GM21825 (cell line): ENCODE data around the gene TMEM232.

Source experiments
- ATAC-seq: cut with Tn5 transposase; IDR thresholded peaks from one replicate; pipeline ENCODE4 v1.9.1; 2021; ENCODE audit warnings: mild to moderate bottlenecking, moderate library complexity; ENCODE audit not compliant: unreplicated experiment

The TMEM232 gene

GRCh38 chr5:110439296-110439695 lies 287.2 kb downstream of the TMEM232 start:
- no peak for ATAC-seq

DNA sequence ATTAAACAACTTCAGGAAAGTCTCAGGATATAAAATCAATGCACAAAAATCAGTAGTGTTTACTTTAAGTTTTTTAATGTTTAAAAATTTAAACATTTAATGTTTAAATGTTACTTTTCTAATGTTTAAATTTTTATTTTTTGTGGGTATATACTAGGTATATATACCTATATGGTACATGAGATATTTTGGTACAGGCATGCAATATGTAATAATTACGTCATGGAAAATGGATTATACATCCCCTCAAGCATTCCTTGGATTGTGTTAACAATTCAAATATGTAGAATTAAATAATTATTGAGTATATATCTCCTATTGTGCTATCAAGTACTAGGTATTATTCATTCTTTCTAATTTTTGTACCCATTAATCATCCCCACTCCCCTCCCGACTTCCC lies 291.3 kb downstream of the TMEM232 start:
- ATAC-seq = no peak

GRCh38 chr5:110431603-110432002 lies 294.9 kb downstream of the TMEM232 start:
- ATAC-seq = no peak

- no peak for ATAC-seq
Measured at GRCh38 chr5:110414360-110414759, 312.1 kb downstream of the TMEM232 start.

- ATAC-seq = no peak
Measured at GRCh38 chr5:110413856-110414255, 312.6 kb downstream of the TMEM232 start.

DNA sequence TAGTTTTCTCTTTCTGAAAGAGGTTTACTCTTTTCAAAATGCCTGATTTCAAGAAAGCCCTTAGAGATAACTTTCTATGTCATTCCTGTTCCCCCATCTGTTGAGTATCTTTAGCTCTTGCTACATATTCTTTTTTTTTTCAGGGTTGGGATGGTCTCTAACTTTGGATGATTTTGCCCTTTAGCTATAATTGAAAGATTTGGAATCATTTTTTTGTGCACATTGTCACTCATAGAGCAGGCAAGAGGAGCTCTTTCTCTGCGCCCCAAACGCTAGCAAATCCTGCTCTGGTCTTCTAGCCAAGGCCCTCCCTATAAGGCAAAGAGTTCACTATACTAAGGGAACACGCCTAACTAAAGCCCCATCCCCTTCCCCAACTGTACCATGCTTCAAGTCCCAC lies 316.9 kb downstream of the TMEM232 start:
- no peak for ATAC-seq

- ATAC-seq = no peak
Measured at GRCh38 chr5:110402562-110402961, 323.9 kb downstream of the TMEM232 start.

- ATAC-seq = no peak
Measured at GRCh38 chr5:110401881-110402280, 324.6 kb downstream of the TMEM232 start.

GRCh38 chr5:110398951-110399350 lies 327.5 kb downstream of the TMEM232 start:
- ATAC-seq = no peak

- no peak for ATAC-seq
Measured at GRCh38 chr5:110397281-110397680, 329.2 kb downstream of the TMEM232 start.

GRCh38 chr5:110386782-110387181 lies 339.7 kb downstream of the TMEM232 start:
- no peak for ATAC-seq

GRCh38 chr5:110383231-110383630 lies 343.2 kb downstream of the TMEM232 start:
- no peak for ATAC-seq

- ATAC-seq = no peak
Measured at GRCh38 chr5:110377943-110378342, 348.5 kb downstream of the TMEM232 start.

- ATAC-seq = no peak
Measured at GRCh38 chr5:110377361-110377760, 349.1 kb downstream of the TMEM232 start.

DNA sequence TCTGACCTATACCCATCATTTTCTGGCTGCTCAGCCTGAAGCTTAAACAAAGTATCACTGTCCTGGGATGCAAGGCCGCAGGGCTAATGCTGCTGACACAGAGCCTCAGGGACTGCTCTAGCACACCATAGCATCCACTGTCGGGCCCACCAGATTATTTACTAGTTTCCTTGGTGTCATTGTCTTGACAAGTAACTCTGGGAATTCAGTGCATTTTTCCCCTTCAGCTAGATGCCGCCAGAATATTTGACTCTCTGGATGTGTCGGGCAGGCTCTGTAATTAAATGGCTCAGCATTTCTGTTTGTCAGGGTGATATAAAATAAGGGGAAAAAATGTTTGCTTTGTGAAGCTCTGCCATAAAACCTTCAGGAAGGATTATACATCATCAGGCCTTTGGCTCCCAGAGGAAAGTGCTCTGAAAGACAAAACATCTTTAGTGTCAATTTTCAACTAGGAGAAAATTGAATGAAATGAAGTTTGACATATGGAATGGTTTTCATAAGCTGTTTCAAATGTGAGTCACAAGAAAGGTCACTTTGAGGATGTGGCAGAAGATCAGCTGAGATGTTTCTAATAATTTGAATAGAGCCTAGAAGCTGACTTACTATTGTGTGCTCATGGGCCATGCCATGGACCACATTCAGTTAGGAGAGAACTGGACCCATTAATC lies 350.1 kb downstream of the TMEM232 start:
- no peak for ATAC-seq

DNA sequence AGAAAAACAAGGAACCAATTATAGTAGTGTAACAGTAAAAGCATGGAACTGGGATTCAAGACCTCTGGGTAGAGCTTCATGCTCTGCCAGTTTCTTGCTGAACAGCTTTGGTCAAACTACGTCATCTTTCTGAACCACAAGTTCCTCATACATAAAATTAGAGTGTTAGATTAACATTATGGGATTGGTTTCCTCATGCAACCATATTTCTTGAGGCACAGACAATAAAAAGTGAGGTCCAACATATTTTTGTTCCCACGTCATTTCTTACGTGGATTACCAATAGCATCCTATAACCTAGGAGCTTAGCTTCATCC lies 354.8 kb downstream of the TMEM232 start:
- peak; percentile 93 for ATAC-seq

- ATAC-seq = peak; percentile 62
Measured at GRCh38 chr5:110371011-110371724, 355.3 kb downstream of the TMEM232 start.
